SK-MEL-5 (cell line): ENCODE results near the gene LGMN. TPM values are rescaled to one million over a fixed set of nuclear protein-coding genes. Genes with fewer than 3 reads are reported as not detected.
A peak's percentile ranks its signal among the peaks of the same experiment; 100 is the strongest.

ENCODE experiments used
- DNase-seq: peaks from one replicate; pipeline ENCODE4 v3.0.0-alpha.2; 2016; ENCODE audit warnings: low read depth, low spot score
- in situ Hi-C: cut with HindIII; loops from 2 replicates; pipeline ENCODE4 v1.10.0; 2016; ENCODE audit warnings: low sequenced_read_pairs, high pct_unique_total_duplicates, low pct_unique_long_range_greater_than_20kb
- total RNA-seq: library from RNA; depleted of rRNA; stranded (reverse); fragments of >200 nt; shearing (Covaris generic); gene quantifications from 2 replicates; pipeline ENCODE4 v1.2.3, GENCODE V29; 2014

Gene LGMN
- total RNA-seq, 1 experiment from 2014 or later: 105 TPM

- in situ Hi-C loops: no loop called here
- no peak for DNase-seq
Measured at GRCh38 chr14:92710001-92710341, 38.5 kb downstream of the LGMN start.

- no peak for DNase-seq
- in situ Hi-C loops: no loop called here
Measured at GRCh38 chr14:92709340-92710000, 39.0 kb downstream of the LGMN start.

- in situ Hi-C loops: no loop called here
- no peak for DNase-seq
Measured at GRCh38 chr14:92706386-92706785, 42.0 kb downstream of the LGMN start.

GRCh38 chr14:92704821-92705220, 43.6 kb downstream of the LGMN start:
- no peak for DNase-seq
- in situ Hi-C loops: no loop called here

- in situ Hi-C loops: no loop called here
Measured at GRCh38 chr14:92704036-92704804, 44.2 kb downstream of the LGMN start.

GRCh38 chr14:92703516-92703915, 44.9 kb downstream of the LGMN start:
- in situ Hi-C loops: no loop called here
- no peak for DNase-seq

More at GRCh38 chr14:92704036-92704804, 44.2 kb downstream of the LGMN start:
- no peak for DNase-seq

- in situ Hi-C loops: no loop called here
- no peak for DNase-seq
Measured at GRCh38 chr14:92702441-92702918, 45.9 kb downstream of the LGMN start.

GRCh38 chr14:92701826-92702225, 46.6 kb downstream of the LGMN start:
- peak; percentile 70 for DNase-seq
- in situ Hi-C loops: no loop called here

GRCh38 chr14:92698393-92698792, 50.0 kb downstream of the LGMN start:
- in situ Hi-C loops: no loop called here
- DNase-seq: no peak

GRCh38 chr14:92696366-92696765, 52.1 kb downstream of the LGMN start:
- DNase-seq: no peak
- in situ Hi-C loops: no loop called here

GRCh38 chr14:92695562-92695961, 52.9 kb downstream of the LGMN start:
- no peak for DNase-seq
- in situ Hi-C loops: no loop called here

- in situ Hi-C loops: no loop called here
- DNase-seq: no peak
Measured at GRCh38 chr14:92694807-92695206, 53.6 kb downstream of the LGMN start.

GRCh38 chr14:92693998-92694795, 54.2 kb downstream of the LGMN start:
- in situ Hi-C loops: no loop called here
- no peak for DNase-seq

- DNase-seq: no peak
- in situ Hi-C loops: no loop called here
Measured at GRCh38 chr14:92692822-92693226, 55.6 kb downstream of the LGMN start.

- in situ Hi-C loops: no loop called here
- DNase-seq: peak; percentile 55
Measured at GRCh38 chr14:92690171-92691011, 58.0 kb downstream of the LGMN start.

- in situ Hi-C loops: no loop called here
- DNase-seq: no peak
Measured at GRCh38 chr14:92688434-92689375, 59.7 kb downstream of the LGMN start.
